ENCODE results near the gene EML5. TPM values are rescaled to one million over a fixed set of nuclear protein-coding genes. Genes with fewer than 3 reads are reported as not detected.

The EML5 gene
- total RNA-seq, 1 experiment from 2014 or later: 0.85 TPM

GRCh38 chr14:88785911-88786310, 6.8 kb downstream of the EML5 start:
- Mint-ChIP-seq H3K9me3 (peaks cover 55% of the 10 kb centered on the region), H3K4me1 (0 out of 2 replicates have a peak, but pooled peaks cover 3% of the 10 kb centered on the region), H3K27ac (no peak overlapping the region), H3K4me3 (no peak overlapping the region), H3K36me3 (peaks cover 26% of the 10 kb centered on the region), H3K27me3 (ENCODE audit: low read depth) (peaks cover 42% of the 10 kb centered on the region)
- DNase-seq (ENCODE audit: low spot score): no peak
- CTCF ChIA-PET: no interaction called here
- POLR2A ChIA-PET: no interaction called here
- TF ChIP-seq GTF2I (CRISPR knock-in tag; conservative IDR thresholded peaks at IDR 0.05) (no peak), CREB1 (CRISPR knock-in tag; IDR thresholded peaks at IDR 0.05) (no peak), FOXJ3 (CRISPR knock-in tag; IDR thresholded peaks at IDR 0.05; ENCODE audit: borderline replicate concordance) (no peak), ELF4 (CRISPR knock-in tag; IDR thresholded peaks at IDR 0.05; ENCODE audit: low read depth) (no peak), SP1 (CRISPR knock-in tag; conservative IDR thresholded peaks at IDR 0.05) (no peak), AR (CRISPR knock-in tag; IDR thresholded peaks at IDR 0.05) (no peak), HMGXB4 (CRISPR knock-in tag; IDR thresholded peaks at IDR 0.05) (no peak), SMAD4 (CRISPR knock-in tag; IDR thresholded peaks at IDR 0.05) (no peak), ZNF219 (CRISPR knock-in tag; IDR thresholded peaks at IDR 0.05; ENCODE audit: borderline replicate concordance) (no peak), STAT6 (CRISPR knock-in tag; conservative IDR thresholded peaks at IDR 0.05; ENCODE audit: low read depth) (no peak), ZBTB21 (CRISPR knock-in tag; IDR thresholded peaks at IDR 0.05; ENCODE audit: borderline replicate concordance) (no peak), OVOL2 (CRISPR knock-in tag; IDR thresholded peaks at IDR 0.05; ENCODE audit: borderline replicate concordance) (no peak), PRDM15 (CRISPR knock-in tag; IDR thresholded peaks at IDR 0.05) (no peak), ZNF121 (CRISPR knock-in tag; IDR thresholded peaks at IDR 0.05) (no peak), ZBTB43 (CRISPR knock-in tag; IDR thresholded peaks at IDR 0.05) (no peak), PREB (CRISPR knock-in tag; IDR thresholded peaks at IDR 0.05; ENCODE audit: borderline replicate concordance) (no peak), ZNF317 (CRISPR knock-in tag; IDR thresholded peaks at IDR 0.05; ENCODE audit: borderline replicate concordance, low read depth) (no peak), NR2C2 (CRISPR knock-in tag; IDR thresholded peaks at IDR 0.05) (no peak), IRF2 (CRISPR knock-in tag; IDR thresholded peaks at IDR 0.05; ENCODE audit: borderline replicate concordance, low read depth) (no peak), E2F4 (CRISPR knock-in tag; IDR thresholded peaks at IDR 0.05; ENCODE audit: borderline replicate concordance, low read depth) (no peak)
- ATAC-seq: no peak
